HG03280 (cell line): ENCODE measurements around the gene ARHGAP8.
"Not testable (repeated sequence)": the region's sequence is repeated elsewhere in the genome, so short reads cannot be mapped to it uniquely, and the experiment has no call there.

Experiments
- ATAC-seq: cut with Tn5 transposase; IDR thresholded peaks from one replicate; pipeline ENCODE4 v1.9.1; 2021; ENCODE audit warnings: mild to moderate bottlenecking, moderate library complexity; ENCODE audit not compliant: unreplicated experiment

Gene ARHGAP8

DNA sequence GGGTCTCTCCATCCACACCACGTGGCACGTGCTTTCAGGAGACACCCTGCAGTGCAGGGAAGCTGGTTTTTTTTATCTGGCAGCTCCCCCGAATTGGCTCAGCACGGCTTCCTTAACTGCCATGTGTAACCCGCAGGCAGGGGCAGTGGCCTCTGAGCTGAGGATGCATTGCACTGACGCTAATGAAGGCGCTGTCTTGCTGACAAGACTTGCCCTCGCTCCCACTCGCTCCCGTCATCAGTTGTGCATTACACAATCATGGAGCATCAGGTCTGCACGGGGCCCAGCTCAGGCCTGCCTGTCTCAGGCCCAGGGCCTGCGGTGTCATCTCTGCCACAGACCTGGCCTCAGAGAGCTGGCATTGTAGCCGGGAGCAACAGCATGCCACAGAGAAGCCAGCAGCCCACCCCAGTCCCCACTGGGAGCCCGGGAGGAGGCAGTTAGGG lies 95.9 kb downstream of the ARHGAP8 start:
- ATAC-seq, result no peak

- no peak for ATAC-seq
These were observed 96.5 kb downstream of the ARHGAP8 start for GRCh38 chr22:44848791-44849420.

DNA sequence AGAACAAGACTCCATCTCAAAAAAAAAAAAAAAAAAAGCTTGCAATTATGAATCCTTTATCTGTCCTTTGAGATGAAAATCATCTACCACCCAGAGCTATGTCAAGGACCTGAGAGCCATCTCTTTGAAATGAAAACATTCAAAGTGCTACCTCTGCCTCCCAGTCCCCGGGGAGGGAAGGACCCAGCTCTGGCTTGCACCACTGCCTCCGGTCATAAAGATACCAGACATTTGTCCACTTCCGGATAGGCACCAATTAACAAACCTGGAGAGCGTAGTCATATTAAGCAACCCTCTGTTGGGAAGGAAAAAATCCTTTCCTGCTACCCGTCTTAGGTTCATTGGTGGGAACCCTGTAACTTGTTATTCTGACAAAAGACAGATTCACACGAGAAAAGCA lies 98.6 kb downstream of the ARHGAP8 start:
- ATAC-seq, result no peak

GRCh38 chr22:44854641-44855040 lies 102.3 kb downstream of the ARHGAP8 start:
- ATAC-seq, result not testable (repeated sequence)

DNA sequence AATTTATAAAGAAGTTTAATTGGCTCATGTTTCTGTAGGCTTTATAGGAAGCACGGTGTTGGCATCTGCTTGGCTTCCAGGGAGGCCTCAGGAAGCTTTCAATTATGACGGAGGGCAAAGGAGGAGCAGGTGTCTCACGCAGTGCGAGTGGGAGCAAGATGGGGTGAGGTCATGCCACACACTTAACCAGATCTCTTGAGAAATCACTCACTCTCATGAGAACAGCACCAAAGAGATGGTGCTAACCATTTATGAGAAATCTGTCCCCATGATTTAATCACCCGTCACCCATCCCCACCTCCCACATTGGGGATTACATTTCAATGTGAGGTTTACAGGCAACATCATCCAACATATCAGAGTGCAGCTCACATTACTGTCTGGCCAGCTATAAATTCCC lies 103.5 kb downstream of the ARHGAP8 start:
- ATAC-seq, result no peak

- ATAC-seq, result not testable (repeated sequence)
These were observed 106.4 kb downstream of the ARHGAP8 start for GRCh38 chr22:44858819-44859218.

GRCh38 chr22:44859641-44860040 lies 107.3 kb downstream of the ARHGAP8 start:
- ATAC-seq, result no peak

- ATAC-seq, result no peak
These were observed 107.9 kb downstream of the ARHGAP8 start for GRCh38 chr22:44860311-44860710.

GRCh38 chr22:44861245-44861644 lies 108.9 kb downstream of the ARHGAP8 start:
- no peak for ATAC-seq

DNA sequence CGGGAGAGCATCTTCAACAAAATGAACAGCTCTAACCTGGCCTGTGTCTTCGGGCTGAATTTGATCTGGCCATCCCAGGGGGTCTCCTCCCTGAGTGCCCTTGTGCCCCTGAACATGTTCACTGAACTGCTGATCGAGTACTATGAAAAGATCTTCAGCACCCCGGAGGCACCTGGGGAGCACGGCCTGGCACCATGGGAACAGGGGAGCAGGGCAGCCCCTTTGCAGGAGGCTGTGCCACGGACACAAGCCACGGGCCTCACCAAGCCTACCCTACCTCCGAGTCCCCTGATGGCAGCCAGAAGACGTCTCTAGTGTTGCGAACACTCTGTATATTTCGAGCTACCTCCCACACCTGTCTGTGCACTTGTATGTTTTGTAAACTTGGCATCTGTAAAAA lies 109.9 kb downstream of the ARHGAP8 start:
- no peak for ATAC-seq

- no peak for ATAC-seq
These were observed 110.8 kb downstream of the ARHGAP8 start for GRCh38 chr22:44862981-44863860.

- no peak for ATAC-seq
These were observed 113.0 kb downstream of the ARHGAP8 start for GRCh38 chr22:44865193-44866057.

DNA sequence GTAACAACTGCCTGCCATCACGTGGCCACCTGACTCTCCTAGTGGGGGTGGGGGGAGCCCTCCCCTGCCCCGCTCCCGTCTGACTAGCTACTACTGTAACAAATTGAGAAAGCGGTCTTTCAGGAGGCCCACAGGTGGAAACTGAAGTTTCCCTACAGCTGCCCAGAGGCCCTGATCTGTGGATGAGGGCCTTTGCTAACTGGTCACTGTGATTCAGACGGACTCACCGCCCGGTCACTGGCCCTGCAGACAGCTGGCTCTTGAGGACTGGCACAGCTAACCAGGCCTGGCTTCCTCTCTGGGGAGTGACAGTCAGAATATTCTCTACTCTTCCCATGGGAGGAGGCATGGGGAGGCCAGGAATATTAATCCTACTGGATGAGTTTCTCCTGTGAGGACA lies 116.8 kb downstream of the ARHGAP8 start:
- ATAC-seq, result no peak

- ATAC-seq, result no peak
These were observed 117.6 kb downstream of the ARHGAP8 start for GRCh38 chr22:44870021-44870420.

GRCh38 chr22:44871782-44872181 lies 119.4 kb downstream of the ARHGAP8 start:
- ATAC-seq, result no peak

- no peak for ATAC-seq
These were observed 124.5 kb downstream of the ARHGAP8 start for GRCh38 chr22:44876921-44877320.

DNA sequence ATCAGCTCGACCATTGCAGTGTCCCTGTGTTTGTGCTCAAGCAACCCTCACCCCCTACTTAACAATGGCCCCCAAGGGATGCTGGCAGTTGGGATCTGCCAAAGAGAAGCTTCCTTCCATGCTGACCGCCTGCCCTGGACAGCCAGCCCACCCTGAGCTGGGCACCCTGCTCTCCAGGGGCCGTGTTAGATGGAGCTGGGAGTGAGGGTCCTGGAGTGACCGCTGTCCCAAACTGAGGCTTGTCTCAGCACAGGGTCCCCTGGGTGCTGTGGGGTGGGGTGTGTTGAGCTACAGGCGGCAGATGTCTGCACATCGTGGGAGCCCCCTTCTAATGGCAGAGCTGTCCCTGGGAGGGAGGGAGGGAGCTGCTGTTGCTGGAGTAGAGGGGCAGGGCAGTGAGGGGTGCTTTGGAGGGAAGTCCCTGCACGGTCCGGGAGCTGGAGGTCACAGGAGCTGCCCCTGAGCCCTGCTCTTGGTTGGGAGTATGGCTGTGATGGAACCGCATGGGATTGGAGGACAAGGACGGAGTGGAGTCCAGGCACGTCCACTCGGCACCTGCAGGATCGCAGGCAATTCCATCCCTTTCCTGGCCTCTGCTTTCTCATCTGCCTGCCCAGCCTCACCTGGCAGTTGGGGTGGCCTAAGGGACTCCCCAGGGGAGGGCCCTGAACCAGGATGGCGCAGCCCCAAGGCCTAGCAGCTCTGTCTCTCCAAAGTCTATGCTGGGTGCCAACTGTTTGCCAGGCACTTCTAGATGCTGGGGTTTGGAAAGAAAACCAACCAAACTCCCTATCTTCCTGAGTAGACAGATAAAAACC lies 126.3 kb downstream of the ARHGAP8 start:
- no peak for ATAC-seq

GRCh38 chr22:44879301-44879680 lies 126.9 kb downstream of the ARHGAP8 start:
- ATAC-seq, result no peak

DNA sequence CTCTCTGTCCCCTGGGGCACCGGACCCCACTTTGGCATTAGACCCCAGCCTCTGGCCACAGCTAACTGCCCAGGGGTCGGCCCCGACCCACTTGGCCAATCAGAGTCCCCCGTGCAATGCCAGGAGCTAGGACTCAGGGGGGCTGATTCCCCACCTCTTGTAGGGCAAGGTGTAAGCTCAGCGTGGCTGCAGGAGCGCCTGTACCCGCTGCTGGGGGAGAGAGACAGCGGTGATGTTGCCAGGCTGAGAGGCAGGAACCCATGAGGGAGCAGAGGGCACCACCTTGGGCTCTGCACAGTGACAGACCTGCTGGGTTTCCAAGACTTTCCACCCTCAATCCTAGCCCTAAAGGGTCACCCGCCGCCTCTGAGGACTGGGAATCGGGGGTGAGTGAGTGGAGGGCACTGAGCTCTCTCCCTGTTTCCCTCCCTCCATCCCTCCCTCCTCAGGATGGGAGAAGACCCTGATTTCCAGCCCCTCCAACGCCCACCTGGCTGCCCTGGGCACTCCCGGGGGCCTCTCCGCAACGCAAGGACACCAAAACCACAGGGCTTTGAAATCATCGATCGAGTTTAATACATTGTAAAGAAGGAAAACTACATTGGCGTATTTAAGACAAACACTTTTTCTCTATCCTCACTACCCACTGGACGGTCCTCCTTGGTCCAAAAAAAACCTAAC lies 128.4 kb downstream of the ARHGAP8 start:
- no peak for ATAC-seq

DNA sequence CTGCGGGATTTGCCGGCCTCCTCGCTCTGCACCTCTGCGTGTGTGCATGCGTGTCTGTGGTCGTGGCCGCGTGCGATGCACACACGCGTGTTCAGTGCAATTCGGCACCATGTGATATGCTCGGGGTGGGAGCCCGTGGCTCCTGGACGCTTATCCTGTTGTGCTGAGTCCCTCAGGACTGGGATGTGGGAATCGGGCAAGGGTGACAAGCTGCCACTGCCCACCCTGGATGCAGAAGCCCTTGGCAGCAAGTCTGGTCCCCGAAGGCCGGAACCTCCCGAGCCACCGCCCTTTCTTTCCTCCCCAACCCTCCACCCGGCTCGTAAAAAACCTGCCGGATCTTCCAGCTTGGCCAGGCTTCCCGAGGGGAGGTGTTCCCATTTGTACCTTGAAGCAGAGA lies 129.2 kb downstream of the ARHGAP8 start:
- ATAC-seq, result no peak
